Fibroblast of skin of left biceps (primary cell): ENCODE data around the gene POLRMT.
A peak's percentile ranks its signal among the peaks of the same experiment; 100 is the strongest.

Experiments used
- DNase-seq, 2 experiments: peaks; one replicate each; pipeline ENCODE4 v3.0.0-alpha.2; 2013; ENCODE audit warnings: low read depth in 2 of 2

The POLRMT gene

GRCh38 chr19:579111-579841 lies 54.1 kb downstream of the POLRMT start:
- no peak for DNase-seq

- DNase-seq = no peak
Observed at GRCh38 chr19:577439-578392, 55.6 kb downstream of the POLRMT start.

- DNase-seq = no peak
Observed at GRCh38 chr19:576768-577438, 56.4 kb downstream of the POLRMT start.

- no peak for DNase-seq
Observed at GRCh38 chr19:575527-576506, 57.5 kb downstream of the POLRMT start.

GRCh38 chr19:574658-575526 lies 58.4 kb downstream of the POLRMT start:
- no peak for DNase-seq

GRCh38 chr19:573519-573825 lies 59.9 kb downstream of the POLRMT start:
- no peak for DNase-seq

- no peak for DNase-seq
Observed at GRCh38 chr19:572743-573518, 60.4 kb downstream of the POLRMT start.

- peak; percentile 94 for DNase-seq
Observed at GRCh38 chr19:572140-572742, 61.1 kb downstream of the POLRMT start, which contains the start of gene BSG. TSS of gene BSG (plus strand) at chr19:572596. CDS start at chr19:572635, 39 bp downstream.

GRCh38 chr19:571566-571974 lies 61.8 kb downstream of the POLRMT start:
- DNase-seq = no peak

- no peak for DNase-seq
Observed at GRCh38 chr19:570937-571565, 62.3 kb downstream of the POLRMT start.

GRCh38 chr19:570251-570686 lies 63.1 kb downstream of the POLRMT start:
- DNase-seq = no peak

GRCh38 chr19:567296-567900 lies 65.9 kb downstream of the POLRMT start:
- no peak for DNase-seq
